22Rv1 (cell line): ENCODE data around the gene GPS2.

ENCODE experiments used
- ZFX ChIP-seq: fragments of 450-650 bp; IDR thresholded peaks from 2 replicates; pipeline ENCODE4 v1.6.1; 2017; ENCODE audit warnings: antibody characterized with exemption, borderline replicate concordance
- TF ChIP-seq, protein P1 (sequence below): fragments of 450-650 bp; IDR thresholded peaks from 2 replicates; pipeline ENCODE4 v1.5.1; 2017; ENCODE audit warnings: mild to moderate bottlenecking

DNA sequence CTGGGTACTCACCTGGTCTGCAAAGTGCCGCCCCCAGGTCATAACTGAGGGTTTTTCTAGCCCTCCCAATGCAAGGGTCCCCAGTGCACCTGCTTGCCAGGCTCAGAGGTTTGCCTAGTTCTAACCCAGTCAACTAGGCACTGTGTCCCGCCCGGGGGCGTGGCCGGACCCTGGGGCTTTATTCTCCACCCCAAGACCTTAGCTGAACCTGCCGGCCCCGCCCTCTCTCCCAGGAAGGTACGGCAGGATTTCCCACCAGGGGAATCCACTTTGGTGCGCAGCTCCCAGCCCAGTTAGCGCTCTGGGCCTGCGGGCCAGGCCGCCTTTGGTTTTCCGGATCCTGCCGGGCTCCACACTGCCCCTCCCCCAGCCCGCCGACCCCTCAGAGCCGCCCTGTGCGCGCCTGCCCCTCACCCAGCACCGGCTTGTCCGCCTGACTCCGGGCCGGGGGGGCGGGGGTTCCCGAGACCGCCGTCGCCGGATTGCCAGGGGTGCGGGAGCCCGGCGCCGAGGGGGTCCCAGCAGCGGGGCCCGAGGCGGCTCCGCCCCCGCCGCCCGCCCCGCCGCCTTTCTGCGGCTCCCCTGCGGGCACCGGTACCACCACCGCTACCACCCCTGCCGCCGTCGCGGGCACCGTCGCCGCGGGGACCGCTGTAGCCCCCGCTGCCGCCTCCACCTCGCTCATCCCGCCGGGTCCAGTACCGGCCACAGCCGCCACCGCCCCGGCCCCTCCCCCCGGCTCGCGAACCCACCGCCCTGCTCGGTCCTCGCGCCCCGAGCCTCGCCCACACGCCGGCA is 21.1 kb downstream of the GPS2 start:
- TF ChIP-seq, protein P1, sequence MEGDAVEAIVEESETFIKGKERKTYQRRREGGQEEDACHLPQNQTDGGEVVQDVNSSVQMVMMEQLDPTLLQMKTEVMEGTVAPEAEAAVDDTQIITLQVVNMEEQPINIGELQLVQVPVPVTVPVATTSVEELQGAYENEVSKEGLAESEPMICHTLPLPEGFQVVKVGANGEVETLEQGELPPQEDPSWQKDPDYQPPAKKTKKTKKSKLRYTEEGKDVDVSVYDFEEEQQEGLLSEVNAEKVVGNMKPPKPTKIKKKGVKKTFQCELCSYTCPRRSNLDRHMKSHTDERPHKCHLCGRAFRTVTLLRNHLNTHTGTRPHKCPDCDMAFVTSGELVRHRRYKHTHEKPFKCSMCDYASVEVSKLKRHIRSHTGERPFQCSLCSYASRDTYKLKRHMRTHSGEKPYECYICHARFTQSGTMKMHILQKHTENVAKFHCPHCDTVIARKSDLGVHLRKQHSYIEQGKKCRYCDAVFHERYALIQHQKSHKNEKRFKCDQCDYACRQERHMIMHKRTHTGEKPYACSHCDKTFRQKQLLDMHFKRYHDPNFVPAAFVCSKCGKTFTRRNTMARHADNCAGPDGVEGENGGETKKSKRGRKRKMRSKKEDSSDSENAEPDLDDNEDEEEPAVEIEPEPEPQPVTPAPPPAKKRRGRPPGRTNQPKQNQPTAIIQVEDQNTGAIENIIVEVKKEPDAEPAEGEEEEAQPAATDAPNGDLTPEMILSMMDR, result no peak
- TF ChIP-seq ZFX, result no peak
